PC-3 (cell line): ENCODE measurements around the gene XYLT2. TPM values are rescaled to one million over a fixed set of nuclear protein-coding genes. Genes with fewer than 3 reads are reported as not detected.

Experiments
- ATAC-seq: fragments of 200-7000 bp; cut with Tn5 transposase; 2 replicates; pipeline ENCODE4 v1.9.1; 2020; ENCODE audit warnings: mild to moderate bottlenecking, moderate library complexity
- BruUV-seq: library from RNA; stranded (reverse); fragments of 400-500 nt; replicated peaks from 2 replicates; lab custom pipeline; 2021; lab: Mats Ljungman, UMichigan
- CTCF ChIA-PET: fragments of 300-600 bp; sonication (Branson Sonifier 250); formaldehyde crosslinking; loops from one replicate; lab custom pipeline; 2022; ENCODE audit warnings: antibody characterized with exemption; lab: Charles Lee
- POLR2A ChIA-PET: fragments of 300-600 bp; sonication (Branson Sonifier 250); formaldehyde crosslinking; loops from one replicate; lab custom pipeline; 2022; ENCODE audit warnings: antibody characterized with exemption; ENCODE audit not compliant: unreplicated experiment; lab: Charles Lee
- DNase-seq: peaks from one replicate; pipeline ENCODE4 v3.0.0-alpha.2; 2015
- H2AFZ ChIP-seq: fragments of 300-600 bp; sonication (generic); 2 replicates; pipeline ENCODE4 v1.6.0; 2016; ENCODE audit warnings: antibody characterized with exemption, low read length
- H3F3A ChIP-seq: fragments of 300-600 bp; sonication (generic); one replicate; pipeline ENCODE4 v1.6.0; 2017; ENCODE audit warnings: antibody characterized with exemption, low read length, control low read depth, mild to moderate bottlenecking; ENCODE audit not compliant: unreplicated experiment
- H3K27ac ChIP-seq: fragments of 300-600 bp; sonication (generic); 2 replicates; pipeline ENCODE4 v1.5.1; 2016; ENCODE audit warnings: mild to moderate bottlenecking, low read length
- H3K27me3 ChIP-seq: fragments of 300-600 bp; sonication (generic); 2 replicates; pipeline ENCODE4 v1.6.1; 2016; ENCODE audit warnings: low read length, mixed read lengths
- H3K36me3 ChIP-seq: fragments of 300-600 bp; sonication (generic); 2 replicates; pipeline ENCODE4 v1.6.1; 2016; ENCODE audit warnings: low read depth, mixed run types, low read length, mixed read lengths
- H3K4me1 ChIP-seq: fragments of 300-600 bp; sonication (generic); 2 replicates; pipeline ENCODE4 v1.5.1; 2016; ENCODE audit warnings: low read length; ENCODE audit not compliant: insufficient read depth
- H3K4me2 ChIP-seq: fragments of 300-600 bp; sonication (generic); 2 replicates; pipeline ENCODE4 v1.6.0; 2016; ENCODE audit warnings: low read length
- H3K4me3 ChIP-seq: fragments of 300-600 bp; sonication (generic); 2 replicates; pipeline ENCODE4 v1.5.1; 2016; ENCODE audit warnings: mild to moderate bottlenecking, low read length, mixed read lengths
- H3K79me2 ChIP-seq: fragments of 300-600 bp; sonication (generic); 2 replicates; pipeline ENCODE4 v1.6.1; 2017; ENCODE audit warnings: low read length, mixed read lengths
- H3K9ac ChIP-seq: fragments of 300-600 bp; sonication (generic); 2 replicates; pipeline ENCODE4 v1.6.0; 2016; ENCODE audit warnings: mild to moderate bottlenecking, low read length
- H3K9me2 ChIP-seq: fragments of 300-600 bp; sonication (generic); replicated peaks from 2 replicates; pipeline ENCODE4 v1.6.1; 2016; ENCODE audit warnings: mixed run types, low read length, mixed read lengths
- H3K9me3 ChIP-seq: fragments of 300-600 bp; sonication (generic); 2 replicates; pipeline ENCODE4 v1.6.1; 2016; ENCODE audit warnings: low read length, mixed read lengths
- H4K20me1 ChIP-seq: fragments of 300-600 bp; sonication (generic); 2 replicates; pipeline ENCODE4 v1.6.1; 2016; ENCODE audit warnings: low read length, mixed read lengths
- EZH2 ChIP-seq: fragments of 300-600 bp; sonication (generic); IDR thresholded peaks from one replicate; pipeline ENCODE4 v1.6.1; 2017; ENCODE audit warnings: antibody characterized with exemption, mild to moderate bottlenecking, low read length; ENCODE audit not compliant: unreplicated experiment
- EZH2phosphoT487 ChIP-seq: fragments of 300-600 bp; sonication (generic); IDR thresholded peaks from 2 replicates; pipeline ENCODE4 v1.6.1; 2018; ENCODE audit warnings: mild to moderate bottlenecking, antibody characterized with exemption, low read length, borderline replicate concordance
- intact Hi-C: fragments of 100-400 bp; cut with micrococcal nuclease; formaldehyde crosslinking; loops from 2 replicates; pipeline ENCODE4 v1.9.0; 2023
- total RNA-seq: library from RNA; depleted of rRNA; stranded (reverse); fragments of >200 nt; gene quantifications from 2 replicates; pipeline ENCODE4 v1.2.3, GENCODE V29; 2014
- TF ChIP-seq, protein P1 (sequence below): fragments of 300-600 bp; sonication (generic); conservative IDR thresholded peaks from 2 replicates; pipeline ENCODE4 v1.5.1; 2017; ENCODE audit warnings: antibody characterized with exemption, low read depth, mild to moderate bottlenecking, low read length

Gene XYLT2
- total RNA-seq, 1 experiment from 2014 or later = 53.5 TPM

DNA sequence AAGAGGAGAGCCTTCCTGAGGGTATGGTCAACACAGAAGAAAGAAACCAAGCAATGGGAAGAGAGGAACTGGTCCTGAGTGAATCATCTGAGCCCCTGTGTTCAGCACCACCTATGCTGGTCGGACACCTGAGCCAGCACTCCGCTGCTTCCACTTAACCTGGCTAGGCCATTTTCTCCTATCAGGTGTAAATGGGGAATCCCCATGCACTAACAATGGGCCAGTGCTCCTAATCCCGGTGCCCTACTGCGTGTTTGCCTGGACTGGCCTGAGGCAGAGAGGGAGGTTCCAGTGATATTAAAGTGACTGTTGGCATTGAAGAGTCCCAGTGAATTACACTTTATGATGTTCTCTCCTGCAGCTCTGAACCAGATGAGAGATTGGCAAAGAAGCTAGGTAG, 34.4 kb upstream of the XYLT2 start:
- Histone ChIP-seq H3K4me2 (no peak overlapping the region), H3K27me3 (peaks cover 14% of the 10 kb centered on the region; the same call in 1 of the 2 replicates), H3K36me3 (no peaks in the 10 kb centered on the region), H3K79me2 (no peaks in the 10 kb centered on the region), H3F3A (no peaks in the 10 kb centered on the region), H3K9me2 (no peaks in the 10 kb centered on the region), H4K20me1 (no peaks in the 10 kb centered on the region), H2AFZ (no peak overlapping the region), H3K4me1 (no peaks in the 10 kb centered on the region), H3K9me3 (no peaks in the 10 kb centered on the region), H3K4me3 (no peak overlapping the region), H3K27ac (no peak overlapping the region), H3K9ac (no peak overlapping the region)
- no peak for ATAC-seq
- BruUV-seq = no TSS peak
- no peak for DNase-seq
- no peak for TF ChIP-seq EZH2phosphoT487
- TF ChIP-seq EZH2 = no peak
- ChIA-PET POLR2A (no interaction called here), CTCF (interaction anchor here (0.6 kb wide), 1 partner anchor 450 kb away, joined by 3 read pairs; no protein-coding TSS in a partner anchor)
- intact Hi-C loops = no loop called here

DNA sequence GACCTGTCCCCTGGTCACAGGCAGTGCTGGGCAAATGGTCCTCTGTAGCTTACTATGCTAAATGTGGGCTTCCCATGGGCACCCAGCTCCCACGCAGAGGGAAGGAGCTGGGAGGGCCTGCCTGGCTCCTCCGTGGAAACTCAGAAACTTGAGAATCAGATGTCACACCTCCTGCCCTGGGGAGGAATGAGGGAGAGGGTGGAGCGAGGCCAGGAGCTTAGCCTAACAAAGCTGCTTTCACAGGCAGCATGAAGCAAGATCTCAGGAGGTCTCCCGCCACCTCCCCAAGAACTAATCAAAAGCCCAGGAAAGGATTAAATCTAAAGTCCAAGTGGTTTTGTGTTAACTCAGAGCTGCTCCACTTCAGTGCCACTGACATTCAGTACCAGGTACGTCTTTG, 33.6 kb upstream of the XYLT2 start:
- POLR2A ChIA-PET = no interaction called here
- no TSS peak for BruUV-seq

DNA sequence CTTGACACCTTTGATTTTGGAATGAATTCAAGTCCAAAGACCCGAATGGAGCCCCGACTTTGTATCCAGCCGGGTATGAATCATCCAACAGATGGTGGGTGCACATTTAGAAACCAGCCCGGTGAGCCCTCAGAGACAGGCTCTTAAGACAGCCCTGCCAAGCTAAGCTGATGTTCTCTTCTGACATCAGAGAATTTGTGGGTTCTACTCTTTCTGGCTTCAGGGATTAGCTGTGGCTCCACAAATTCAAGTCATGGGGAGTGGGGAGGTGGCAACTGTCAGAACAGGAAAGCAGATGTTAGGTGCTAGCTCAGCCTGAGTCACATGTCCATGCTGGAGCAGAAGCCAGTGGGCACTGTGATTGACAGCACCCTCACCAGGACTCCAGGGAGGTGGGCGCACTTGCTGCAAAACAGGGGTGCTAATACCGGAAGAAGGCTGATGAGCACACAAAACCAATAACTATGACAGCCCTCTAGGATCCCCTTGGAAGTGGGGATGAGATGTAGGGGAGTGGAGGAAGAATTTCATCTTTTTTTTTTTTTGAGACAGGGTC, 31.4 kb upstream of the XYLT2 start:
- CTCF ChIA-PET = interaction anchor here (0.5 kb wide), 1 partner anchor 114 kb away, joined by 6 read pairs; no protein-coding TSS in a partner anchor
- Histone ChIP-seq H3K79me2 (no peaks in the 10 kb centered on the region), H3K4me1 (no peaks in the 10 kb centered on the region), H3K9me3 (no peaks in the 10 kb centered on the region), H3K36me3 (no peaks in the 10 kb centered on the region), H3K27ac (no peak overlapping the region), H2AFZ (no peak overlapping the region), H4K20me1 (no peaks in the 10 kb centered on the region), H3K4me3 (no peak overlapping the region), H3K4me2 (no peak overlapping the region), H3K9me2 (no peaks in the 10 kb centered on the region), H3F3A (no peaks in the 10 kb centered on the region), H3K27me3 (peaks cover 14% of the 10 kb centered on the region; the same call in 1 of the 2 replicates), H3K9ac (no peak overlapping the region)
- POLR2A ChIA-PET = interaction anchor here (0.6 kb wide), 1 partner anchor 195 kb away, joined by 4 read pairs; no protein-coding TSS in a partner anchor
- intact Hi-C loops = no loop called here
- BruUV-seq = no TSS peak
- DNase-seq (no peak), ATAC-seq (no peak)
- TF ChIP-seq EZH2phosphoT487 = no peak
- TF ChIP-seq, protein P1, sequence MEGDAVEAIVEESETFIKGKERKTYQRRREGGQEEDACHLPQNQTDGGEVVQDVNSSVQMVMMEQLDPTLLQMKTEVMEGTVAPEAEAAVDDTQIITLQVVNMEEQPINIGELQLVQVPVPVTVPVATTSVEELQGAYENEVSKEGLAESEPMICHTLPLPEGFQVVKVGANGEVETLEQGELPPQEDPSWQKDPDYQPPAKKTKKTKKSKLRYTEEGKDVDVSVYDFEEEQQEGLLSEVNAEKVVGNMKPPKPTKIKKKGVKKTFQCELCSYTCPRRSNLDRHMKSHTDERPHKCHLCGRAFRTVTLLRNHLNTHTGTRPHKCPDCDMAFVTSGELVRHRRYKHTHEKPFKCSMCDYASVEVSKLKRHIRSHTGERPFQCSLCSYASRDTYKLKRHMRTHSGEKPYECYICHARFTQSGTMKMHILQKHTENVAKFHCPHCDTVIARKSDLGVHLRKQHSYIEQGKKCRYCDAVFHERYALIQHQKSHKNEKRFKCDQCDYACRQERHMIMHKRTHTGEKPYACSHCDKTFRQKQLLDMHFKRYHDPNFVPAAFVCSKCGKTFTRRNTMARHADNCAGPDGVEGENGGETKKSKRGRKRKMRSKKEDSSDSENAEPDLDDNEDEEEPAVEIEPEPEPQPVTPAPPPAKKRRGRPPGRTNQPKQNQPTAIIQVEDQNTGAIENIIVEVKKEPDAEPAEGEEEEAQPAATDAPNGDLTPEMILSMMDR = no peak
- no peak for TF ChIP-seq EZH2

More for the DNA sequence above, 33.6 kb upstream of the XYLT2 start:
- Histone ChIP-seq H3K9me3 (no peaks in the 10 kb centered on the region), H3K79me2 (no peaks in the 10 kb centered on the region), H3K4me2 (no peak overlapping the region), H3K4me3 (no peak overlapping the region), H3K4me1 (no peaks in the 10 kb centered on the region), H3F3A (no peaks in the 10 kb centered on the region), H3K27me3 (peaks cover 14% of the 10 kb centered on the region; the same call in 1 of the 2 replicates), H3K36me3 (no peaks in the 10 kb centered on the region), H3K9me2 (no peaks in the 10 kb centered on the region), H3K9ac (no peak overlapping the region), H2AFZ (no peak overlapping the region), H3K27ac (no peak overlapping the region), H4K20me1 (no peaks in the 10 kb centered on the region)
- ATAC-seq = no peak; the same call in 1 of the 2 replicates
- DNase-seq = no peak
- TF ChIP-seq EZH2 (no peak), EZH2phosphoT487 (no peak)
- TF ChIP-seq, protein P1 = no peak
- CTCF ChIA-PET = interaction anchor here (0.6 to 0.7 kb wide), 2 partner anchors 31 to 46 kb away, joined by 4 read pairs; no protein-coding TSS in a partner anchor
- intact Hi-C loops = no loop called here
